Activated CD4-positive, alpha-beta T cell treated with anti-CD3 and anti-CD28 coated beads, Interleukin-2, amount 50 U/mL, for 1 hour (primary cell): ENCODE measurements around the gene PGBD5.

ENCODE experiments used
- DNase-seq: peaks from one replicate; pipeline ENCODE4 v3.0.0-alpha.2; 2020

PGBD5 gene

DNA sequence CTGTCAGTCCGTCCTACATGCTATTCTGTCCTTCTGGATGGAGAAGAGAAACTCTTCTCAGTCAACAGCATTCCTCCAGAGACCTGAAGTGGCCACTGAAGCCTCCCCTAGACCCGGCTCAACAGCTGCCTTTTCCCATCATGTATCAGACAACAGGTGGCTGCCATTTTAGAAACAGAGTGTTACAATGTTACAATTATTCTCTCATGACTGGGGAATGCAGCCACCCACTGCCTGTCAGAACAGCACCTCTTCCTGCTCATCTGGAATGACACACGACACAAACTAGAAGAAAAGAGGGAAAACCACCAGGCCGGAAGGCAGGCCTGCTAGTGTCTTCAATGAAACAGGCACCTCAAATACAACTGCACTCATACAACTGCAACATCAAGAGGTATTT is 105.3 kb downstream of the PGBD5 start:
- DNase-seq, result no peak

DNA sequence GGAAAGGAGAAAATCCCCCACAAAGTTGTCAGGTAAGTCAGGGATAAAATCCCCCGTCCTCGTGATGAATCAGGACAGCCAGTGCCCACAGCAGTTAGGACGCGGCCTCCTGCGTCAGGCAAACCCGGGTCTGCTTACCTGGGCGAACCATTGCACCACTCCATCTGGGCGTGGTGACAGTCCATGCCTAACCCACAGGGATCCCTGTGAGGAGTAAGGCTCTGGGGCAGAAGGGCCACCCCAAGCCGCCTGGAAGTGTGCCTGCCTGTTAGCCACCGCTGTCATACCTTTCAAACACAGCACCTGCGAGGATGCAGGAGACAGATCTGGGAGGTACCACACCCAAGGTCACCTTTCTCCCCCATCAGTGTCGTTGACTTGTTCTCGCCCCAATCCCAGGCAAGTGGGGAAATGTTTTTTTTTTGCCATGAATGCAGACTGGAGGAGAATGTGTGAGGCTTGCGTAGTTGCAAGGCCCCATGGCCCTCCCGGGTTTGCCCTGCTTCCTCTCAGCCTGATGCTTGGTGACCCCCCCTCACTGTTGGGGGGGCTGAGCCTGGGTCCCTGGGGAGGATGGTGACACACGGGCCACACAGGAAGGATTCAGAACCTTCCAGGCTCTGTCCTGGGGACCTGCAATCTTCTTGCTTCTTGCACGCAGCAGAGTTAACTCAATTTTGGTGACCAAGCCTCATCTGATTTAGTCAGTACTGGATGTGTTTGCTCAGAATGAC is 107.0 kb downstream of the PGBD5 start:
- no peak for DNase-seq

DNA sequence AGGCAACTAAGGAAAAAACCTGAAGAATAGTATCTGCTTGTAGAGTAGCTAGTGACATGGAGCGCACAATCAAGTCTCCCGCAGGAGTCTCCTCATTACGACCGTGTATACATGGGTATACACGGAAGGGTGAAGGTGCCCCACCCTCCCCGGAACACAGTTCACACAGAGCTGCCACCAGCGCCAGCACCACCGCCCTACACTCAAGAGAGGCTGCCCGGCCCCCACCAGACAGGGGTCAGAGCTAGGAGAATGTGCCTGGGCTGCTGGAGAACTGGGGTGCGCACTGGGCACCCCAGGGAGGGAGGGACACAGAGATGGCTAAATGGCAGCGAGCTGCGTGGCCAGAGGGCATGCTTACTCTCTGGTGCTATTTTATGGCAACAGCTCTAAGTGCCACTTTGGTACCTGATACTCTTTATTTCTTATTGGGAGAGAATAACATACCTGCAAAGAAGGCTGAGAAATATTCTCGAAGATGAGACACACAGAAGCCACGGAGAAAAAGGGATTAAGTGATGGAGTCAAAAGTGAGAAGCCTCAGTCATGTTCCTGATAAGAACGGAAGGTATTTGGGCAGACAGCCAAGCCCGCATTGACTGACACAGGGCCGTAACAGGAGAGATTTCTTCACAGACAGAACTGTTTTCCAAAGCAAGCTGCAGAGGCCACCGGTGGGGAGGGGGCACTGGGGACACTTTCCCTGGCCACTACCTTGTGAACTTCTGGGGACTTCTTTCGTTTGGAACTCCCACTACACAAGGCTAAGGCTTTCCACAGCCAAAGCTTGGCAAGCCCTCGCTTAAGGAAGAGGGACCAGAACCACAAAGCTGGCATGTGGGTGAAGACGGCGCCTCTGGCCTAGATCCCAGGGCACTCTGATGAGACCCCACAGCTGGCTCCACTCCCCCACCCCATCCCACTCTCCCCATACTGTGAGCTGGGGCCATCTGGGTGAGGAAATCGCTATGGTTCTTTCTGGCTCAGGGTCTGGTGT is 108.0 kb downstream of the PGBD5 start:
- DNase-seq, result no peak

DNA sequence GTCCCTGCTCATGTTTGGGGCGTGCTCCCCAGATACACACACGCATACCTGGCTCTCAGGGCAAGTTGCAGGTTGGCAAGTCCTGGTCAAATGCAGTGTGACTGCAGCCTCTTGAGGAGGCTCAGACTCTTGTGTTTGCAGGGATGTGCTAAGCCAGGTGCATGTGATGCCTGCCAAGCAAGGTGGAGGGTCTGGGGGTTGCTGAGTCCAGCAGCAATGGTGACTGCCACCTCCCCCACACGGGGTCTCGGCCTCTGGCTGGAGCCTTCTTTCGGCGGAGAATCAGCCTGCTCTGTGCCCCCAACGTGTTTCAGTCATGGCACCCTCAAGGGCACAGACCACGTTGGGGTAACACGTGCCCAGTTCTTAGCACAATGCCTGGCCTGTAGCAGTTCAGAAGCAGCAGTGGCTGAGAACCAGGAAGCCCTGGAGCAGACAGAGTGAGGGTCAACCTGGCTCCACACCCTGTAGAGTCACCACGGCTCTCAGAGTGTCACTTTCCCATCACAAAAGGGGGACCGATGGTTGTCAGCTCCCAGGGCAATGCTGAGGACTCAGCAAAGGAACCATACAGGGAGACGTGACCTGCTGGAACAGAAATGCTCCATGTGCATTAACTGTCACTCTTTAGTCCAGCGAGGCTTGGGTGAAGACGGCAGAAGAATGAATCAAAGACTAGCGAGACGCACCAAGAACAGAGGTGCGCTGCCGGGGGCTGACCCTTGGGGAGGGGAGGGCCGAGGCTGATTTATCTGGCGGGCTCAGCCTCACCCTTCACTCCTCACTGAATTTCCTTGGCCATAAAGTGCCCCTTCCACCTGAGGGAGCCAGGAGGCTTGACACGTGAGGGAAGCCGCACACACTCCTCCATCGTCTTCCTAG is 109.0 kb downstream of the PGBD5 start:
- no peak for DNase-seq

GRCh38 chr1:230315099-230315498 is 111.0 kb downstream of the PGBD5 start:
- DNase-seq, result no peak

GRCh38 chr1:230314142-230314470 is 112.0 kb downstream of the PGBD5 start:
- DNase-seq, result no peak

GRCh38 chr1:230313453-230314141 is 112.5 kb downstream of the PGBD5 start:
- no peak for DNase-seq

DNA sequence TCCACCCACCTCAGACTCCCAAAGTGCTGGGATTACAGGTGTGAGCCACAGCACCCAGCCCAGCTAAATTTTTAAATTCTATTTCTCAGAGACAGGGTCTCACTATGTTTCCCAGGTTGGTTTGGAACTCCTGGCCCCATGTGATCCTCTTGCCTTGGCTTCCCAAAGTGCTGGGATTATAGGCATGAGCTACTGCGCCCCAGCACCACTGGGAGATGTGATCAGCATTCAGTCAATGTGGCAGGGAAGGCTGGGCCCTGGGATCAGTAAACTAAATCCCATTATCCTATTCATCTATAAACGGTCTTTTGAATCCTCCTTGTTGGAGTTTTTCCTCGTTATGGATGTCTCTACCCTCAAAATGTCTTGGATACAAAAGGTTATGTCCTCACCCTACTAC is 113.5 kb downstream of the PGBD5 start:
- DNase-seq, result no peak

GRCh38 chr1:230310381-230311163 is 115.6 kb downstream of the PGBD5 start:
- peak; percentile 59 for DNase-seq

GRCh38 chr1:230309646-230310177 is 116.4 kb downstream of the PGBD5 start:
- DNase-seq, result no peak

GRCh38 chr1:230308821-230309220 is 117.3 kb downstream of the PGBD5 start:
- no peak for DNase-seq

DNA sequence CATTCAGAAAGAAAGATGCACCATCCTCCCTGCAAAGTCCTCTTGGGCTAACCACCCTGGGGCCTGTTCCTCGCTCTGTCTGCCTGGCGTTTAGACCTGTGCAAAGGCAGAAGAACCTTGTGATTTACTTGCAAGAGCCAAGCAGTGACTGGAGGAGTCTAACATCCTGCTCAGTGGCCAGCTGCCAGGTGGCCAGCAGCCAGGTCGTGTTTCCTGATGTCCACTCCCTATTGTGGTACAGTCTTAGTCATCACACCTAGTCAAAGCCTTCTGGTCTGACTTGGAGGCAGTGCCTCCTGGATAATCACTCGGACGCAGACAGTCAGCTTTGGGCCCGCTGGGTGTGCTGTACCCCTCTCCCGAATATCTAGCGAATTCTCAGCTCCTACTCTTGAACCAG is 118.1 kb downstream of the PGBD5 start:
- DNase-seq, result no peak

DNA sequence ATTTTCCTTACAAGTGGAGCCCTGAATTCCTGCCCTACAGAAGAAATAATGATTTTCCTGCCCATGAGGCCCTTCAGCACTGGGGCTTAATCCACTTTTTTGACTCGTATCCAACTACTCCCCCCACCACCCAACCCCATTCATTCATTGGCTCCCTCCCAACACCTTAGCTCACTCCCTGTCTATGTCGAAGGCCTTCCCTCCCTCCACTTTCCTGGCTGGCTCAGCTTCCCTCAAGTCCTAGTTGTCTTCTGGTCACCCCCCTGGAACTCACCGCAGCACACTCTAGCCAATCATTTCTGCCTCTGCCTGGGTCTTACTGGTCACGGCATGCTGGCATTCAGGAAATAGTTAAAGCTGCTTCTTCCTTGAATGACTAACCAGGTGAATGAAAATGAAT is 118.9 kb downstream of the PGBD5 start:
- no peak for DNase-seq

DNA sequence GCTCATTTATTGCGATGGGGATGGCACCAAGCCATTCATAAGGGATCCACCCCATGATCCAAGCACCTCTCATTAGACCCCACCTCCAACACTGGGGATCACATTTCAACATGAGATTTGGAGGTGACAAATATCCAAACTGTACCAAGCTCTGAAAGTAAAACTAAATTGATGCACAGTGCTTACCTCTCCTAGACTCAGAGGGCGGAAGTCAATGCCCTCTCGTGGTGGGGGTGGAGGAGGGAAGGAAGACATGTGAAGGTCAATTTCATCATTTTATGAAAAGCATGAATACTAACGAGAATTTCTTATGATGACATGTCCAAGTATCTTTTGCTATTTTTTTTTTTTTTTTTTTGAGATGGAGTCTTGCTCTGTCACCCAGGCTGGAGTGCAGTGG is 120.0 kb downstream of the PGBD5 start:
- DNase-seq, result no peak

DNA sequence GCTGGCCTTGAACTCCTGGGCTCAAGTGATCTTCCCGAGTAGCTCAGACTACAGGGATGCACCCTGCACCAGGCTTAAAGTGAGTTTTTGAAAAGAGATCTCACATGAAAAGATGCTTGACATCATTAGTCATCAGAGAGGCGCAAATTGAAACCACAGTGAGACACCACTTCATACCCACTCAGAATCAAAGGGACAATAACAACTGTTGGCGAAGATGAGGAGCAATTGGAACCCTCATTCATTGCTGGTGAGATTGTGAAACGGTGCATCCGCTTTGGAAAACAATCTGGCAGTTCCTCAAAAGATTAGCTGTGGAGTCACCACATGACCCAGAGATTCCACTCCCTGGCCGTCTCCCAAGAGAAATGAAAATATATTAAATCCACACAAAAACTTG is 122.3 kb downstream of the PGBD5 start:
- DNase-seq, result no peak

- no peak for DNase-seq
Observed at GRCh38 chr1:230303069-230303468, 123.1 kb downstream of the PGBD5 start.

DNA sequence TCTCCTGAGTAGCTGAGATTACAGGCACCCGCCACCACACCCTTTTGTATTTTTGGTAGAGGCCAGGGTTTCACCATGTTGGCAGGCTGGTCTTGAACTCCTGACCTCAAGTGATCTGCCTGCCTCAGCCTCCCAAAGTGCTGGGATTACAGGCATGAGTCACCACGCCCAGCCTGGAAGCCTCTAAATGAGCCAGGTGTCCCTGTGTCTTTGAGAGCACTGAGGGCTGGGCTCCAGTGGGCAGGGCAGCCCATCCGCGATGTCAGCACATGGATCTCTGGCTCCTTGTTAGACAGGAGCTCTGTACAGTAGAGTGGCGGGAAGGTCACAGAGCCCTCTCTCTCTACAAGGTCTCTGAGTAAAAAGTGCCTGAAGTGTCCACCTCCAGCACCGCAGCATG is 124.3 kb downstream of the PGBD5 start:
- no peak for DNase-seq

- DNase-seq, result no peak
Observed at GRCh38 chr1:230301322-230301721, 124.8 kb downstream of the PGBD5 start.

- no peak for DNase-seq
Observed at GRCh38 chr1:230300322-230301301, 125.5 kb downstream of the PGBD5 start.
